GM23338 (cell line): ENCODE results near the gene NSMCE4A. TPM values are rescaled to one million over a fixed set of nuclear protein-coding genes. Genes with fewer than 3 reads are reported as not detected.

Experiments
- ATAC-seq: fragments of 200-7000 bp; cut with Tn5 transposase; 3 replicates; pipeline ENCODE4 v1.9.1; 2020
- DNase-seq: peaks from one replicate; pipeline ENCODE4 v3.0.0-alpha.2; 2015; ENCODE audit warnings: low spot score
- H2AFZ ChIP-seq: fragments of 200-600 bp; sonication (generic); 2 replicates; pipeline ENCODE4 v1.8.0; 2016; ENCODE audit warnings: antibody characterized with exemption, mild to moderate bottlenecking, moderate library complexity
- H3F3A ChIP-seq: fragments of 200-600 bp; sonication (generic); replicated peaks from 2 replicates; pipeline ENCODE4 v1.8.0; 2017; ENCODE audit warnings: antibody characterized with exemption, mixed run types, low read depth
- H3K27ac ChIP-seq: fragments of 200-600 bp; sonication (generic); 2 replicates; pipeline ENCODE4 v1.6.1; 2016; ENCODE audit warnings: low read depth
- H3K27me3 ChIP-seq: fragments of 200-600 bp; sonication (generic); 2 replicates; pipeline ENCODE4 v1.8.0; 2016; ENCODE audit warnings: mild to moderate bottlenecking, mixed run types, moderate library complexity; ENCODE audit not compliant: insufficient read depth
- H3K36me3 ChIP-seq: fragments of 200-600 bp; sonication (generic); 2 replicates; pipeline ENCODE4 v1.8.0; 2016; ENCODE audit warnings: mild to moderate bottlenecking; ENCODE audit not compliant: insufficient read depth
- H3K4me1 ChIP-seq: fragments of 200-600 bp; sonication (generic); 2 replicates; pipeline ENCODE4 v1.8.0; 2016; ENCODE audit warnings: mild to moderate bottlenecking, moderate library complexity; ENCODE audit not compliant: insufficient read depth
- H3K4me2 ChIP-seq: fragments of 200-600 bp; sonication (generic); 2 replicates; pipeline ENCODE4 v1.7.1; 2017; ENCODE audit warnings: mixed run types
- H3K4me3 ChIP-seq: fragments of 200-600 bp; sonication (generic); 2 replicates; pipeline ENCODE4 v1.6.1; 2016; ENCODE audit warnings: mixed run types
- H3K79me2 ChIP-seq: fragments of 200-600 bp; sonication (generic); replicated peaks from 2 replicates; pipeline ENCODE4 v1.8.0; 2017; ENCODE audit warnings: mild to moderate bottlenecking; ENCODE audit not compliant: insufficient read depth
- H3K9me2 ChIP-seq: fragments of 200-600 bp; sonication (generic); 2 replicates; pipeline ENCODE4 v1.8.0; 2017; ENCODE audit not compliant: insufficient read depth
- H4K20me1 ChIP-seq: fragments of 200-600 bp; sonication (generic); replicated peaks from 2 replicates; pipeline ENCODE4 v1.8.0; 2017; ENCODE audit warnings: mild to moderate bottlenecking; ENCODE audit not compliant: insufficient read depth
- H3K27ac Mint-ChIP-seq: 2 replicates; pipeline ENCODE4 v1.8.0; 2020; ENCODE audit warnings: inconsistent platforms, mild to moderate bottlenecking, moderate library complexity, mixed read lengths
- H3K27me3 Mint-ChIP-seq: 3 replicates; pipeline ENCODE4 v1.8.0; 2022; ENCODE audit warnings: low read depth, mild to moderate bottlenecking, moderate library complexity, mixed read lengths, inconsistent platforms; ENCODE audit not compliant: insufficient read depth, poor library complexity
- H3K36me3 Mint-ChIP-seq: 3 replicates; pipeline ENCODE4 v1.8.0; 2021; ENCODE audit warnings: low read depth, mild to moderate bottlenecking, inconsistent platforms, moderate library complexity, mixed read lengths
- H3K4me1 Mint-ChIP-seq: 3 replicates; pipeline ENCODE4 v1.8.0; 2020; ENCODE audit warnings: mild to moderate bottlenecking, inconsistent platforms, mixed read lengths
- H3K4me3 Mint-ChIP-seq: 3 replicates; pipeline ENCODE4 v1.8.0; 2021; ENCODE audit warnings: moderate library complexity, mild to moderate bottlenecking, inconsistent platforms, mixed read lengths
- H3K9me3 Mint-ChIP-seq: 3 replicates; pipeline ENCODE4 v1.8.0; 2020; ENCODE audit warnings: moderate library complexity, mild to moderate bottlenecking, inconsistent platforms, mixed read lengths
- CREB1 ChIP-seq: fragments of 250-450 bp; sonication (Bioruptor Pico); IDR thresholded peaks from 2 replicates; pipeline ENCODE4 v1.5.0; 2020; ENCODE audit warnings: low read depth, mild to moderate bottlenecking, moderate library complexity
- CTCF ChIP-seq, 2 experiments: fragments of 200-600 bp in 1 of 2; sonication (generic) in 1 of 2; conservative IDR thresholded peaks; 2 replicates each; pipeline versions ENCODE4 v1.5.1 to v1.6.1; 2016 to 2017; ENCODE audit warnings: antibody characterized with exemption in 2 of 2, low read depth in 2 of 2, mild to moderate bottlenecking in 2 of 2, moderate library complexity in 1 of 2
- ETS1 ChIP-seq: IDR thresholded peaks from 2 replicates; pipeline ENCODE4 v1.6.1; 2016; ENCODE audit warnings: antibody characterized with exemption
- EZH2 ChIP-seq: fragments of 200-600 bp; sonication (generic); IDR thresholded peaks from one replicate; pipeline ENCODE4 v1.8.0; 2017; ENCODE audit warnings: antibody characterized with exemption, mild to moderate bottlenecking, low read depth; ENCODE audit not compliant: unreplicated experiment
- EZH2phosphoT487 ChIP-seq: fragments of 200-600 bp; sonication (generic); IDR thresholded peaks from one replicate; pipeline ENCODE4 v1.8.1; 2018; ENCODE audit warnings: antibody characterized with exemption; ENCODE audit not compliant: unreplicated experiment
- NANOG ChIP-seq: IDR thresholded peaks from 2 replicates; pipeline ENCODE4 v1.6.1; 2016; ENCODE audit warnings: antibody characterized with exemption, borderline replicate concordance
- POLR2AphosphoS5 ChIP-seq: IDR thresholded peaks from 2 replicates; pipeline ENCODE4 v1.6.1; 2016; ENCODE audit warnings: antibody characterized with exemption, low read depth
- REST ChIP-seq: IDR thresholded peaks from one replicate; pipeline ENCODE4 v1.6.1; 2018; ENCODE audit warnings: antibody characterized with exemption; ENCODE audit not compliant: unreplicated experiment
- ZNF331 ChIP-seq: fragments of 250-450 bp; sonication (Bioruptor Pico); IDR thresholded peaks from 2 replicates; pipeline ENCODE4 v1.5.0; 2020; ENCODE audit warnings: low read depth, mild to moderate bottlenecking, moderate library complexity
- polyA plus RNA-seq: library from polyadenylated mRNA; unstranded; fragments of >200 nt; fragmentation: Nextera tagmentation; extraction: Ambion mirVana; gene quantifications from 2 replicates; pipeline ENCODE4 v1.2.1, GENCODE V29; 2016
- total RNA-seq: library from RNA; depleted of rRNA; stranded (reverse); fragments of >200 nt; shearing (Covaris generic); gene quantifications from 2 replicates; pipeline ENCODE4 v1.2.3, GENCODE V29; 2014

The NSMCE4A gene
- total and polyA plus RNA-seq, 2 experiments from 2014 or later, result 84.8 to 94.9 TPM

GRCh38 chr10:122012731-122013130 is 37.7 kb upstream of the NSMCE4A start:
- Histone ChIP-seq H3K79me2 (no peaks in the 10 kb centered on the region), H2AFZ (no peak overlapping the region), H3K27ac (no peak overlapping the region), H3K9me2 (no peaks in the 10 kb centered on the region), H3K4me2 (no peak overlapping the region), H3K27me3 (no peaks in the 10 kb centered on the region), H3K4me1 (no peaks in the 10 kb centered on the region), H4K20me1 (no peaks in the 10 kb centered on the region), H3F3A (no peaks in the 10 kb centered on the region), H3K36me3 (no peaks in the 10 kb centered on the region), H3K4me3 (no peak overlapping the region)
- Mint-ChIP-seq H3K27me3 (peaks cover 4% of the 10 kb centered on the region), H3K4me3 (no peak overlapping the region), H3K27ac (no peak overlapping the region), H3K36me3 (no peaks in the 10 kb centered on the region), H3K9me3 (no peaks in the 10 kb centered on the region), H3K4me1 (no peaks in the 10 kb centered on the region)
- no peak for TF ChIP-seq CTCF (conservative IDR thresholded peaks at IDR 0.05; ENCODE audit: low read depth in 2 of 2)
- no peak for TF ChIP-seq EZH2
- no peak for TF ChIP-seq CREB1 (CRISPR knock-in tag)
- no peak for ATAC-seq
- DNase-seq, result no peak

GRCh38 chr10:122010405-122011050 is 35.5 kb upstream of the NSMCE4A start:
- Mint-ChIP-seq H3K27ac (no peak overlapping the region), H3K9me3 (peaks cover 7% of the 10 kb centered on the region; the same call in 2 of the 3 replicates), H3K4me3 (no peak overlapping the region), H3K36me3 (no peaks in the 10 kb centered on the region), H3K27me3 (peaks cover 2% of the 10 kb centered on the region), H3K4me1 (no peaks in the 10 kb centered on the region)
- DNase-seq, result no peak
- no peak overlapping the region for H3K27ac ChIP-seq
- no peak overlapping the region for H3K4me3 ChIP-seq
- no peaks in the 10 kb centered on the region for H3K9me2 ChIP-seq
- H3K4me1 ChIP-seq, result no peaks in the 10 kb centered on the region
- ATAC-seq, result no peak
- H3K36me3 ChIP-seq, result no peaks in the 10 kb centered on the region
- no peaks in the 10 kb centered on the region for H4K20me1 ChIP-seq
- H3F3A ChIP-seq, result no peaks in the 10 kb centered on the region
- no peak overlapping the region for H3K4me2 ChIP-seq
- no peaks in the 10 kb centered on the region for H3K27me3 ChIP-seq
- no peaks in the 10 kb centered on the region for H3K79me2 ChIP-seq
- H2AFZ ChIP-seq, result no peak overlapping the region
- TF ChIP-seq NANOG (no peak), EZH2 (no peak), CTCF (conservative IDR thresholded peaks at IDR 0.05; ENCODE audit: low read depth in 2 of 2) (no peak), REST (no peak), EZH2phosphoT487 (no peak), ZNF331 (CRISPR knock-in tag) (no peak), POLR2AphosphoS5 (no peak), ETS1 (no peak), CREB1 (CRISPR knock-in tag) (no peak)
